Thoracic aorta (tissue), 2 donors: ENCODE measurements around the gene GJA1. TPM values are rescaled to one million over a fixed set of nuclear protein-coding genes. Genes with fewer than 3 reads are reported as not detected.

Experiments used
- ATAC-seq: fragments of 150-250 bp; one replicate; pipeline ENCODE4 v1.8.0; 2017; ENCODE audit warnings: low read depth; ENCODE audit not compliant: insufficient number of reproducible peaks, low FRiP score
- DNase-seq: peaks from one replicate; pipeline ENCODE4 v3.0.0-alpha.2; 2020; ENCODE audit warnings: low spot score
- H3K27ac ChIP-seq, 2 donors: fragments of 200-600 bp; sonication (generic); 1 replicate in 1 of 2; 2 replicates in 1 of 2; pipeline ENCODE4 v1.5.1; 2016; ENCODE audit warnings: mild to moderate bottlenecking in 2 of 2, moderate library complexity in 2 of 2
- H3K27me3 ChIP-seq: fragments of 200-600 bp; sonication (generic); replicated peaks from 2 replicates; pipeline ENCODE4 v1.6.0; 2016; ENCODE audit warnings: mild to moderate bottlenecking; ENCODE audit not compliant: insufficient read depth
- H3K36me3 ChIP-seq: fragments of 200-600 bp; sonication (generic); one replicate; pipeline ENCODE4 v1.5.1; 2016
- H3K4me1 ChIP-seq, 2 donors: fragments of 200-600 bp; sonication (generic); 1 replicate in 1 of 2; 2 replicates in 1 of 2; pipeline versions ENCODE4 v1.5.1 to v1.6.0; 2016; ENCODE audit warnings: low read depth in 2 of 2, mild to moderate bottlenecking in 1 of 2; ENCODE audit not compliant: control insufficient read depth in 1 of 2
- H3K4me3 ChIP-seq: fragments of 200-600 bp; sonication (generic); 2 replicates; pipeline ENCODE4 v1.5.1; 2016; ENCODE audit warnings: mild to moderate bottlenecking
- H3K9me3 ChIP-seq: fragments of 200-600 bp; sonication (generic); 2 replicates; pipeline ENCODE4 v1.5.1; 2016
- total RNA-seq, 2 donors: library from RNA; depleted of rRNA; stranded (reverse); fragments of >200 nt; gene quantifications; one replicate each; pipeline versions ENCODE4 v1.1.0 to v1.2.3, GENCODE V29; 2016
- TF ChIP-seq, protein P1 (sequence below): fragments of 200-600 bp; sonication (generic); IDR thresholded peaks from one replicate; pipeline ENCODE4 v1.5.1; 2019; ENCODE audit warnings: antibody characterized with exemption

GJA1 gene
- total RNA-seq, 2 donors from 2014 or later = 199 to 281 TPM

- no peak overlapping the region for H3K4me3 ChIP-seq
- no peak overlapping the region for H3K27ac ChIP-seq
- DNase-seq (no peak), ATAC-seq (no peak)
- no peaks in the 10 kb centered on the region for H3K4me1 ChIP-seq
- no peaks in the 10 kb centered on the region for H3K9me3 ChIP-seq
- TF ChIP-seq, protein P1, sequence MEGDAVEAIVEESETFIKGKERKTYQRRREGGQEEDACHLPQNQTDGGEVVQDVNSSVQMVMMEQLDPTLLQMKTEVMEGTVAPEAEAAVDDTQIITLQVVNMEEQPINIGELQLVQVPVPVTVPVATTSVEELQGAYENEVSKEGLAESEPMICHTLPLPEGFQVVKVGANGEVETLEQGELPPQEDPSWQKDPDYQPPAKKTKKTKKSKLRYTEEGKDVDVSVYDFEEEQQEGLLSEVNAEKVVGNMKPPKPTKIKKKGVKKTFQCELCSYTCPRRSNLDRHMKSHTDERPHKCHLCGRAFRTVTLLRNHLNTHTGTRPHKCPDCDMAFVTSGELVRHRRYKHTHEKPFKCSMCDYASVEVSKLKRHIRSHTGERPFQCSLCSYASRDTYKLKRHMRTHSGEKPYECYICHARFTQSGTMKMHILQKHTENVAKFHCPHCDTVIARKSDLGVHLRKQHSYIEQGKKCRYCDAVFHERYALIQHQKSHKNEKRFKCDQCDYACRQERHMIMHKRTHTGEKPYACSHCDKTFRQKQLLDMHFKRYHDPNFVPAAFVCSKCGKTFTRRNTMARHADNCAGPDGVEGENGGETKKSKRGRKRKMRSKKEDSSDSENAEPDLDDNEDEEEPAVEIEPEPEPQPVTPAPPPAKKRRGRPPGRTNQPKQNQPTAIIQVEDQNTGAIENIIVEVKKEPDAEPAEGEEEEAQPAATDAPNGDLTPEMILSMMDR = no peak
- no peaks in the 10 kb centered on the region for H3K36me3 ChIP-seq
- no peaks in the 10 kb centered on the region for H3K27me3 ChIP-seq
These were observed 44.1 kb downstream of the GJA1 start for GRCh38 chr6:121479486-121480098.

- no peak for ATAC-seq
These were observed 44.8 kb downstream of the GJA1 start for GRCh38 chr6:121480099-121480713.

DNA sequence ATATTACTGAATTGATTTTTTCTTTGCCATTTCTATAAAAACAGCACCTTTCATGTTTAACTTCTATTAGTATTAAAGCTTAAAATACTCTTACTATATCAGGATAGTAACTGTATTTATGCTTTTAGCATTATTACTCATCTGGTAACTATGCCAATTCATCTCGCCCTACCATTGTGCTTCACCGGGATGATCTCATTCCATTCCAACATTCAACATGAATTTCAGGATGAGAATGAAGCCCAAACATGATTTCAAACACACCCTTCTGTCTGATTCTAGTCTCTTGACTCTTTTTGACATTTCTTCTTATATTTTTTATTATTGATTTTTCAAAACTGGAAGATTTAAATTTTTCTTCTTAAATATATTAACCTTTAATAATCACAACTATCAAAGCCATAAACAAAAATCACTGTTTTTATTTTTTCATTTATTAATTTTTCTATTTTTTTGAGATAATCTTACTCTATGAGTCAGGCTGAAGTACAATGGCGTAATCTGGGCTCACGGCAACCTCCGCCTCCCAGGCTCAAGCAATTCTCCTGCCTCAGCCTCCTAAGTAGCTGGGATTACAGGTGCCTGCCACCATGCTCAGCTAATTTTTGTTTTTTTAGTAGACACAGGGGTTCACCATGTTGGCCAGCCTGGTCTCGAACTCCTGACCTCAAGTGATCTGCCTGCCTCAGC lies 46.7 kb downstream of the GJA1 start:
- Histone ChIP-seq H3K4me3 (no peak overlapping the region), H3K27ac (no peak overlapping the region), H3K9me3 (no peaks in the 10 kb centered on the region), H3K27me3 (no peaks in the 10 kb centered on the region), H3K36me3 (no peaks in the 10 kb centered on the region), H3K4me1 (no peaks in the 10 kb centered on the region)
- TF ChIP-seq, protein P1 = no peak
- DNase-seq = no peak
- no peak for ATAC-seq

More at GRCh38 chr6:121480099-121480713, 44.8 kb downstream of the GJA1 start:
- TF ChIP-seq, protein P1 = no peak
- Histone ChIP-seq H3K4me3 (no peak overlapping the region), H3K9me3 (no peaks in the 10 kb centered on the region), H3K4me1 (no peaks in the 10 kb centered on the region), H3K27me3 (no peaks in the 10 kb centered on the region), H3K36me3 (no peaks in the 10 kb centered on the region), H3K27ac (no peak overlapping the region)
- no peak for DNase-seq

- Histone ChIP-seq H3K27ac (no peak overlapping the region), H3K9me3 (no peaks in the 10 kb centered on the region), H3K36me3 (no peaks in the 10 kb centered on the region), H3K4me3 (no peak overlapping the region), H3K4me1 (no peaks in the 10 kb centered on the region), H3K27me3 (no peaks in the 10 kb centered on the region)
- TF ChIP-seq, protein P1 = no peak
- DNase-seq (no peak), ATAC-seq (no peak)
These were observed 47.3 kb downstream of the GJA1 start for GRCh38 chr6:121482751-121483150.

GRCh38 chr6:121485359-121485811 lies 49.9 kb downstream of the GJA1 start:
- Histone ChIP-seq H3K4me3 (no peak overlapping the region), H3K27me3 (no peaks in the 10 kb centered on the region), H3K36me3 (no peaks in the 10 kb centered on the region), H3K9me3 (no peaks in the 10 kb centered on the region), H3K4me1 (peaks cover 0 to 3% of the 10 kb centered on the region in 2 donors), H3K27ac (no peak overlapping the region)
- no peak for DNase-seq
- no peak for ATAC-seq
- TF ChIP-seq, protein P1 = no peak
